ENCODE measurements around the gene STAT5B. TPM values are rescaled to one million over a fixed set of nuclear protein-coding genes. Genes with fewer than 3 reads are reported as not detected.
A peak's percentile ranks its signal among the peaks of the same experiment; 100 is the strongest.
"Not testable (repeated sequence)": the region's sequence is repeated elsewhere in the genome, so short reads cannot be mapped to it uniquely, and the experiment has no call there.

The STAT5B gene
- total and polyA plus RNA-seq, 4 donors, result 18.0 to 106 (median 66.3) TPM

GRCh38 chr17:42252597-42253550 lies 23.3 kb downstream of the STAT5B start:
- ATAC-seq (ENCODE audit: low FRiP score) (no peak), DNase-seq (no peak)
- no peak overlapping the region for H3K27ac ChIP-seq (ENCODE audit: low read depth in 1 of 2, low read length in 2 of 2)
- intact Hi-C loops (cut with DNase I), result no loop called here
- H3K4me3 ChIP-seq (ENCODE audit: low read length in 2 of 2), result no peak overlapping the region
- WGBS, 2 donors, result 53% methylated on average over 4 of the region's 4 CpGs
- H3K9me3 ChIP-seq (ENCODE audit: control insufficient read depth, low read length), result no peaks in the 10 kb centered on the region
- H3K4me1 ChIP-seq (ENCODE audit: control insufficient read depth in 1 of 2, insufficient read depth in 2 of 2, low read length in 2 of 2), result peaks cover 0 to 4% of the 10 kb centered on the region in 2 donors
- H3K27me3 ChIP-seq (ENCODE audit: control insufficient read depth in 1 of 2, insufficient read depth in 2 of 2, low read length in 1 of 2), result no peaks in the 10 kb centered on the region
- H3K36me3 ChIP-seq (ENCODE audit: control insufficient read depth in 1 of 2, insufficient read depth in 2 of 2, low read length in 1 of 2), result no peaks in the 10 kb centered on the region

GRCh38 chr17:42251115-42251514 lies 25.1 kb downstream of the STAT5B start:
- no peak overlapping the region for H3K4me3 ChIP-seq (ENCODE audit: low read length in 2 of 2)
- intact Hi-C loops (cut with DNase I), result no loop called here
- no peak for ATAC-seq (ENCODE audit: low FRiP score)
- H3K36me3 ChIP-seq (ENCODE audit: control insufficient read depth in 1 of 2, insufficient read depth in 2 of 2, low read length in 1 of 2), result no peaks in the 10 kb centered on the region
- H3K27me3 ChIP-seq (ENCODE audit: control insufficient read depth in 1 of 2, insufficient read depth in 2 of 2, low read length in 1 of 2), result no peaks in the 10 kb centered on the region
- DNase-seq, result no peak
- 74% methylated on average over 2 of the region's 2 CpGs for WGBS, 2 donors
- H3K27ac ChIP-seq (ENCODE audit: low read depth in 1 of 2, low read length in 2 of 2), result no peak overlapping the region
- no peaks in the 10 kb centered on the region for H3K9me3 ChIP-seq (ENCODE audit: control insufficient read depth, low read length)
- H3K4me1 ChIP-seq (ENCODE audit: control insufficient read depth in 1 of 2, insufficient read depth in 2 of 2, low read length in 2 of 2), result peaks cover 0 to 4% of the 10 kb centered on the region in 2 donors

DNA sequence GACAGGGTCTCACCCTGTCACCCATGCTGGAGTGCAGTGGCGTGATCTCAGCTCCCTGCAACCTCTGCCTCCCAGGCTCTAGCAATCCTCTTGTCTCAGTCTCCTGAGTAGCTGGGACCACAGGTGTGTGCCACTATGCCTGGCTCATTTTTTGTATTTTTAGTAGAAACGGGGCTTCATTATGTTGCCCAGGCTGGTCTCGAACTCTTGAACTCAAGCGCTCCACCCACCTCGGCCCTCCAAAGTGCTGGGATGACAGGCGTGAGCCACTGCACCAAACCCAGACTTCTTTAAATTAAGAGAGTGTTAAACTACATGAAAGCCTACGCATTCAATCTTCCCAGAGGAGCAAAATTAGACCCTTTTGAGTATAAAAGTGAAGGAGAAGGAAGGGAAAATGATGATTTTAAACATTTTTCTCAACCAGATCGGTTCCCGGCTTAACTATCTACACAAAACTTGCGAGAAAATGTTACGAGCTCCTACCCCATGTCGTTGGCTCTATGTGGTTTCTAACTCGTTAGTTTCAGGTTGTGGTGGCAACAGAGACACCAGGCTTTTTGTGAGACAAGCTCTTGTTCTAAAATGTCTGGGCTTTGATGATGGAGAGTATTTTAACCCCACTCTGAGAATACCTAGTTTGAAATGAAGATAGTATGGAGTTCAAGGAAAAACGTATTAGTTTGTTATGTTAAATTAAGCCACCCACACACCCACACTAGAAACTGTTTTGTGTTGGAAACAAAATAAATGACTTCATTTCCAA lies 26.3 kb downstream of the STAT5B start:
- WGBS, 2 donors, result 83 to 85% methylated on average over 14 of the region's 14 CpGs
- ATAC-seq (ENCODE audit: low FRiP score), result no peak

DNA sequence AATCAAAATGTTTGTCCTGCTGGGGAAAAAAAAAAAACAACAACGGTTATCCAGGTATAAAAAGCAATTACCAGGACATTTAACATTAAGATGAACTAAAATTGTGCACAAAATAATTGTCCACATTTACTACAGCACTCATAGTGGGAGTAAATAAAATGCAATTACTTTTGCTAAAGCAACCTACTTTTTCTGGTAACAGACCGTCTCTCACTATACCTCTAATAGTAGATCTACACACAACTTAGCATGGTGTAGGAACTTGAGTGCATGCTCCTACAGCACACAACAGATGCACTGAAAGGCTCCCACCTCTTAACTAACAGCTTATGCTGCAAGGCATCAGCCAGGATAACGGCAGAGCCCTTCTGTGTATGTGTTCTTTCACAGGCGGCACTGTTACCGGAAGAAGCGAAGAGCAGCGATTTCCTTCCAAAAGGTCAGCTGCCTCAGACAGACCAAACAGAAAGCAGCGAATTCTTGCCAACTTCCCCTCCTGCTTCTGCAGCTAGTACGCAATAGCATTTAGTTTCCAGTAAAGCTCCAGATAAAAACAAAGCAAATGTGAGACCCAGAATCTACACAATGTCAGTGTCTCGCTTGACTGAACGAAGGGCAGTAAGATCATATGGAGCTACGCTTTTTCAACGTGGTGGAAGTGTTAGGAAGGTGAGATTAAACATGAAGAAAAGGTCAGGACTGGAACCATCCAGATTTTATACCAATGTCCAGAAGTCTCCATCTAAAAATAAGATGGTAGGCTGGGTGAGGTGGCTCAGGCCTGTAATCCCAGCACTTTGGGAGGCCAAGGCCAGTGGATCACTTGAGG lies 27.6 kb downstream of the STAT5B start:
- Histone ChIP-seq H3K36me3 (ENCODE audit: control insufficient read depth in 1 of 2, insufficient read depth in 2 of 2, low read length in 1 of 2) (no peaks in the 10 kb centered on the region), H3K27ac (ENCODE audit: low read depth in 1 of 2, low read length in 2 of 2) (peak overlapping the region in 1 of 2 donors; percentile 93), H3K27me3 (ENCODE audit: control insufficient read depth in 1 of 2, insufficient read depth in 2 of 2, low read length in 1 of 2) (no peaks in the 10 kb centered on the region), H3K4me1 (ENCODE audit: control insufficient read depth in 1 of 2, insufficient read depth in 2 of 2, low read length in 2 of 2) (peaks cover 0 to 4% of the 10 kb centered on the region in 2 donors), H3K9me3 (ENCODE audit: control insufficient read depth, low read length) (no peaks in the 10 kb centered on the region), H3K4me3 (ENCODE audit: low read length in 2 of 2) (peak overlapping the region in 1 of 2 donors; percentile 59)
- ATAC-seq (ENCODE audit: low FRiP score) (peak; percentile 94), DNase-seq (peak; percentile 83 to 86)
- intact Hi-C loops (cut with DNase I), result no loop called here
- WGBS, 2 donors, result 24 to 30% methylated on average over 13 of the region's 13 CpGs

More for the DNA sequence above, 26.3 kb downstream of the STAT5B start:
- Histone ChIP-seq H3K27ac (ENCODE audit: low read depth in 1 of 2, low read length in 2 of 2) (peak overlapping the region in 1 of 2 donors; percentile 51), H3K9me3 (ENCODE audit: control insufficient read depth, low read length) (no peaks in the 10 kb centered on the region), H3K36me3 (ENCODE audit: control insufficient read depth in 1 of 2, insufficient read depth in 2 of 2, low read length in 1 of 2) (no peaks in the 10 kb centered on the region), H3K4me1 (ENCODE audit: control insufficient read depth in 1 of 2, insufficient read depth in 2 of 2, low read length in 2 of 2) (peaks cover 0 to 4% of the 10 kb centered on the region in 2 donors), H3K27me3 (ENCODE audit: control insufficient read depth in 1 of 2, insufficient read depth in 2 of 2, low read length in 1 of 2) (no peaks in the 10 kb centered on the region), H3K4me3 (ENCODE audit: low read length in 2 of 2) (no peak overlapping the region)
- intact Hi-C loops (cut with DNase I), result no loop called here
- DNase-seq, result no peak

- Histone ChIP-seq H3K4me3 (ENCODE audit: low read length in 2 of 2) (no peak overlapping the region), H3K27me3 (ENCODE audit: control insufficient read depth in 1 of 2, insufficient read depth in 2 of 2, low read length in 1 of 2) (no peaks in the 10 kb centered on the region), H3K27ac (ENCODE audit: low read depth in 1 of 2, low read length in 2 of 2) (peak overlapping the region in 1 of 2 donors; percentile 89), H3K9me3 (ENCODE audit: control insufficient read depth, low read length) (no peaks in the 10 kb centered on the region), H3K36me3 (ENCODE audit: control insufficient read depth in 1 of 2, insufficient read depth in 2 of 2, low read length in 1 of 2) (no peaks in the 10 kb centered on the region), H3K4me1 (ENCODE audit: control insufficient read depth in 1 of 2, insufficient read depth in 2 of 2, low read length in 2 of 2) (peaks cover 0 to 2% of the 10 kb centered on the region in 2 donors)
- intact Hi-C loops (cut with DNase I), result no loop called here
- ATAC-seq (ENCODE audit: low FRiP score), result no peak
- 95 to 97% methylated on average over 5 of the region's 5 CpGs for WGBS, 2 donors
- peak in 1 of 2 donors; percentile 51 for DNase-seq
Observed at GRCh38 chr17:42247734-42248133, 28.5 kb downstream of the STAT5B start.

- Histone ChIP-seq H3K36me3 (ENCODE audit: control insufficient read depth in 1 of 2, insufficient read depth in 2 of 2, low read length in 1 of 2) (no peaks in the 10 kb centered on the region), H3K27me3 (ENCODE audit: control insufficient read depth in 1 of 2, insufficient read depth in 2 of 2, low read length in 1 of 2) (no peaks in the 10 kb centered on the region), H3K27ac (ENCODE audit: low read depth in 1 of 2, low read length in 2 of 2) (no peak overlapping the region), H3K9me3 (ENCODE audit: control insufficient read depth, low read length) (no peaks in the 10 kb centered on the region), H3K4me3 (ENCODE audit: low read length in 2 of 2) (no peak overlapping the region), H3K4me1 (ENCODE audit: control insufficient read depth in 1 of 2, insufficient read depth in 2 of 2, low read length in 2 of 2) (peaks cover 0 to under 1% of the 10 kb centered on the region in 2 donors)
- DNase-seq (no peak), ATAC-seq (ENCODE audit: low FRiP score) (no peak)
- intact Hi-C loops (cut with DNase I), result no loop called here
- WGBS, 2 donors, result 80 to 82% methylated on average over 7 of the region's 7 CpGs
Observed at GRCh38 chr17:42246515-42246914, 29.7 kb downstream of the STAT5B start.

DNA sequence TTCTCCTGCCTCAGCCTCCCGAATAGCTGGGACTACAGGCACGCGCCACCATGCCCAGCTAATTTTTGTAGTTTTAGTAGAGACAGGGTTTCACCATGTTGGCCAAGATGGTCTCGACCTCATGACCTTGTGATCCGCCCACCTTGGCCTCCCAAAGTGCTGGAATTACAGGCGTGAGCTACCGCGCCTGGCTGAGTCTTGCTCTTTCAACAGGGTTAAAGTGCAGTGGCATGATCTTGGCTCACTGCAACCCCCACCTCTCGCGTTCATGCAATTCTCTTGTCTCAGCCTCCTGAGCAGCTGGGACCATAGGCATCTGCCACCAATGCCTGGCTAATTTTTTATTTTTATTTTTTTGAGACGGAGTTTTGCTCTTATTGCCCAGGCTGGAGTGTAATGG lies 31.0 kb downstream of the STAT5B start:
- H3K27me3 ChIP-seq (ENCODE audit: control insufficient read depth in 1 of 2, insufficient read depth in 2 of 2, low read length in 1 of 2); DNase-seq; H3K9me3 ChIP-seq (ENCODE audit: control insufficient read depth, low read length); H3K4me1 ChIP-seq (ENCODE audit: control insufficient read depth in 1 of 2, insufficient read depth in 2 of 2, low read length in 2 of 2); H3K4me3 ChIP-seq (ENCODE audit: low read length in 2 of 2); H3K36me3 ChIP-seq (ENCODE audit: control insufficient read depth in 1 of 2, insufficient read depth in 2 of 2, low read length in 1 of 2); ATAC-seq (ENCODE audit: low FRiP score); intact Hi-C loops (cut with DNase I); H3K27ac ChIP-seq (ENCODE audit: low read depth in 1 of 2, low read length in 2 of 2): not testable (repeated sequence)
- WGBS, 2 donors, result 93 to 97% methylated on average over 11 of the region's 11 CpGs

DNA sequence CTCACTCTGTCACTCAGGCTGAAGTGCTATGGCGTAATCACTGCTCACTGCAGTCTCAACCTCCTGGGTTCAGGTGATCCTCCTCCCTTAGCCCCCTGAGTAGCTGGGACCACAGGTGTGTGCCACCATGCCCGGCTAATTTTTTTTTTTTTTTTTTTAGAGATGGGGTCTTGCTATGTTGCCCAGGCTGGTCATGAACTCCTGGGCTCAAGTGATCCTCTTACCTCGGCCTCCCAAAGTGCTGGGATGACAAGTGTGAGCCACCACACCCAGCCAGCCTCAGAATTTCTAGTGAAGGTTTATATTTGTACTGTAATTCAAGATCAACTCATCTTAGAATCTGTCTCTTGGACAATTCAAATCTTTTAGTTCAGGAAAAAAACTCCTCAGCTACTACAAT lies 32.1 kb downstream of the STAT5B start:
- H3K27me3 ChIP-seq (ENCODE audit: control insufficient read depth in 1 of 2, insufficient read depth in 2 of 2, low read length in 1 of 2); DNase-seq; H3K4me1 ChIP-seq (ENCODE audit: control insufficient read depth in 1 of 2, insufficient read depth in 2 of 2, low read length in 2 of 2); H3K9me3 ChIP-seq (ENCODE audit: control insufficient read depth, low read length); H3K27ac ChIP-seq (ENCODE audit: low read depth in 1 of 2, low read length in 2 of 2); H3K4me3 ChIP-seq (ENCODE audit: low read length in 2 of 2); H3K36me3 ChIP-seq (ENCODE audit: control insufficient read depth in 1 of 2, insufficient read depth in 2 of 2, low read length in 1 of 2); ATAC-seq (ENCODE audit: low FRiP score); intact Hi-C loops (cut with DNase I): not testable (repeated sequence)
- 97 to 100% methylated on average over 3 of the region's 3 CpGs for WGBS, 2 donors
